ENCODE results near the gene KCNK16. TPM values are rescaled to one million over a fixed set of nuclear protein-coding genes. Genes with fewer than 3 reads are reported as not detected.

Gene KCNK16
- total RNA-seq (2014; rRNA removed; shearing (Covaris generic)), result not detected in 2 replicates

GRCh38 chr6:39322306-39322850, at the start of gene KCNK16:
TSS of gene KCNK16 (minus strand) at chr6:39322702. CDS start at chr6:39322540, 162 bp downstream.

GRCh38 chr6:39314273-39314795, 8.2 kb downstream of the KCNK16 start, which contains the start of gene KCNK17:
TSS of gene KCNK17 (minus strand) at chr6:39314419. CDS start at chr6:39314320, 99 bp downstream.

Other genes with a start within 250 kb of the KCNK16 start
- 6.0 and 6.4 TPM in 2 replicates for gene SAYSD1, start 207.5 kb downstream of the KCNK16 start, total RNA-seq (2014; rRNA removed; shearing (Covaris generic))
- gene KCNK5, start 93.2 kb downstream of the KCNK16 start, total RNA-seq (2014; rRNA removed; shearing (Covaris generic)), result 7.8 and 10.6 TPM in 2 replicates
- gene KCNK17, start 8.3 kb downstream of the KCNK16 start, total RNA-seq (2014; rRNA removed; shearing (Covaris generic)), result 0.05 TPM in 1 of 2 replicates, not detected in the other

All from A375 (cell line).